SK-N-SH treated with all-trans-retinoic acid at 6 μM for 48 hours (cell line): ENCODE data around the gene AFG1L.
"Not testable (repeated sequence)": the region's sequence is repeated elsewhere in the genome, so short reads cannot be mapped to it uniquely, and the experiment has no call there.

Source experiments
- ATAC-seq: fragments of 200-7000 bp; cut with Tn5 transposase; 3 replicates; pipeline ENCODE4 v1.9.1; 2020; ENCODE audit warnings: mild to moderate bottlenecking, moderate library complexity
- ARNTL ChIP-seq: fragments of 450-650 bp; formaldehyde crosslinking; IDR thresholded peaks from 2 replicates; pipeline ENCODE4 v1.5.0; 2020; ENCODE audit warnings: low read depth, mild to moderate bottlenecking, moderate library complexity, borderline replicate concordance
- BACH2 ChIP-seq: fragments of 250-450 bp; sonication (Bioruptor Pico); IDR thresholded peaks from 2 replicates; pipeline ENCODE4 v1.9.0; 2021; ENCODE audit warnings: mild to moderate bottlenecking, borderline replicate concordance
- CSDC2 ChIP-seq: fragments of 250-450 bp; sonication (Bioruptor Pico); IDR thresholded peaks from 2 replicates; pipeline ENCODE4 v1.5.0; 2020; ENCODE audit warnings: mild to moderate bottlenecking, moderate library complexity
- ESRRG ChIP-seq: fragments of 250-450 bp; sonication (Bioruptor Pico); IDR thresholded peaks from 2 replicates; pipeline ENCODE4 v1.6.1; 2021; ENCODE audit warnings: mild to moderate bottlenecking
- GLIS3 ChIP-seq: fragments of 250-450 bp; sonication (Bioruptor Pico); IDR thresholded peaks from 2 replicates; pipeline ENCODE4 v1.5.0; 2020; ENCODE audit warnings: mild to moderate bottlenecking, moderate library complexity
- ISL1 ChIP-seq: fragments of 250-450 bp; sonication (Bioruptor Pico); IDR thresholded peaks from 2 replicates; pipeline ENCODE4 v2.1.2; 2022; ENCODE audit warnings: mild to moderate bottlenecking, moderate library complexity
- RARB ChIP-seq: fragments of 250-450 bp; sonication (Bioruptor Pico); IDR thresholded peaks from 2 replicates; pipeline ENCODE4 v1.8.0; 2021; ENCODE audit warnings: mild to moderate bottlenecking, moderate library complexity
- TCF4 ChIP-seq: fragments of 250-450 bp; sonication (Bioruptor Pico); IDR thresholded peaks from 2 replicates; pipeline ENCODE4 v1.8.0; 2021; ENCODE audit warnings: mild to moderate bottlenecking, moderate library complexity, borderline replicate concordance
- TOX ChIP-seq: fragments of 250-450 bp; sonication (Bioruptor Pico); IDR thresholded peaks from 2 replicates; pipeline ENCODE4 v1.8.0; 2021; ENCODE audit warnings: mild to moderate bottlenecking, moderate library complexity, borderline replicate concordance
- ZC3H10 ChIP-seq: fragments of 250-450 bp; sonication (Bioruptor Pico); IDR thresholded peaks from 2 replicates; pipeline ENCODE4 v1.5.1; 2021; ENCODE audit warnings: mild to moderate bottlenecking, moderate library complexity
- ZFP3 ChIP-seq: fragments of 250-450 bp; sonication (Bioruptor Pico); IDR thresholded peaks from 2 replicates; pipeline ENCODE4 v1.5.0; 2020; ENCODE audit warnings: mild to moderate bottlenecking, moderate library complexity
- ZFP30 ChIP-seq: fragments of 450-650 bp; formaldehyde crosslinking; IDR thresholded peaks from 2 replicates; pipeline ENCODE4 v1.5.0; 2022; ENCODE audit warnings: mild to moderate bottlenecking, moderate library complexity
- ZNF8 ChIP-seq: fragments of 450-650 bp; formaldehyde crosslinking; IDR thresholded peaks from 2 replicates; pipeline ENCODE4 v1.5.0; 2020; ENCODE audit warnings: mild to moderate bottlenecking, moderate library complexity
- TF ChIP-seq, protein P1 (sequence below): fragments of 250-450 bp; sonication (Bioruptor Pico); IDR thresholded peaks from 2 replicates; pipeline ENCODE4 v1.8.0; 2020; ENCODE audit warnings: mild to moderate bottlenecking, moderate library complexity, borderline replicate concordance
- TF ChIP-seq, protein P2 (sequence below): fragments of 250-450 bp; sonication (Bioruptor Pico); IDR thresholded peaks from 2 replicates; pipeline ENCODE4 v1.5.1; 2020; ENCODE audit warnings: low read depth, mild to moderate bottlenecking, moderate library complexity
- TF ChIP-seq, protein P3 (sequence below): fragments of 250-450 bp; sonication (Bioruptor Pico); IDR thresholded peaks from 2 replicates; pipeline ENCODE4 v1.5.1; 2021; ENCODE audit warnings: mild to moderate bottlenecking, moderate library complexity
- TF ChIP-seq, protein P4 (sequence below): fragments of 250-450 bp; sonication (Bioruptor Pico); IDR thresholded peaks from 2 replicates; pipeline ENCODE4 v1.8.0; 2021; ENCODE audit warnings: low read depth, mild to moderate bottlenecking, moderate library complexity, borderline replicate concordance
- TF ChIP-seq, protein P5 (sequence below): fragments of 250-450 bp; sonication (Bioruptor Pico); IDR thresholded peaks from 2 replicates; pipeline ENCODE4 v1.5.0; 2020; ENCODE audit warnings: mild to moderate bottlenecking, moderate library complexity

Gene AFG1L

DNA sequence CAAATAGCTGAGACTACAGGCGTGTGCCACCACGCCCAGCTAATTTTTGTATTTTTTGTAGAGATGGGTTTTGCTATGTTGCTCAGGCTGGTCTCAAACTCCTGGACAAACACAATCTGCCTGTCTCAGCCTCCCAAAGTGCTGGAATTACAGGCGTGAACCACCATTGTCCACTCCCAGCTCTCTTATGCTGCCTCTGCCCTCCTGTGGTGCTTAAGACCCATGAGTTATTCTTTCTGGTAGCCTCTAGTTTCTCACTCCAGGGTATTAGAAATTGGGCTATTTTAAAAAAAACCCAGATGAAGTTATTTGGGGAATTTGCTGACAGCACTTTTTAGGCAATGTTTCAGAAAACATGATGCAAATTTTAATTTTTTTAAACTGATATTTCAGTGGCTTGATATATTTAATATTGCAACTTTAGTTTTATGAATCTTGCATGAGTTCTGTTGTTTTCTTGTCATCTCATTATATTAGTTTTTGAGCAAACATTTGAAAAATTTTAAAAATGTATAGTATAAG is 151.8 kb downstream of the AFG1L start:
- ATAC-seq: no peak

DNA sequence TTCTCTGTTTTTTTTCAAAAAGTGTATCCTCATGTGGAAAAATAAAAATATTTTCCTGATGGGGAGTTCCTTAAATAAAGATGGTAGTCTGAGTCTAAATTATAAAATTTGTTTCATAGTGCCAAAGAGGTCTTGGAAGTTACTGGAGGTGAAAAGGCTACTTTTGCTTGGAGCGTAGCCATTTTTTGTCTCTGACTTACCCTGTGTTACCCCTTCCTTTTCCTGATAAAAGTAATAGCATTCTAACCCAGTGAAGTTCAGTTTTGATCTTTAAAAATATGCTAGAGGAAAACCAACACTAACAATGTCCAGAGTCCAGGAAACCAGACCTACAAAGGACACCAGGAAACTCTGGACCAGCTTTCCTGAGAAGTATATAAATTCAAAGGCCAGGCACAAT is 153.6 kb downstream of the AFG1L start:
- no peak for ATAC-seq

More for the DNA sequence above, 151.8 kb downstream of the AFG1L start:
- TF ChIP-seq, protein P1, sequence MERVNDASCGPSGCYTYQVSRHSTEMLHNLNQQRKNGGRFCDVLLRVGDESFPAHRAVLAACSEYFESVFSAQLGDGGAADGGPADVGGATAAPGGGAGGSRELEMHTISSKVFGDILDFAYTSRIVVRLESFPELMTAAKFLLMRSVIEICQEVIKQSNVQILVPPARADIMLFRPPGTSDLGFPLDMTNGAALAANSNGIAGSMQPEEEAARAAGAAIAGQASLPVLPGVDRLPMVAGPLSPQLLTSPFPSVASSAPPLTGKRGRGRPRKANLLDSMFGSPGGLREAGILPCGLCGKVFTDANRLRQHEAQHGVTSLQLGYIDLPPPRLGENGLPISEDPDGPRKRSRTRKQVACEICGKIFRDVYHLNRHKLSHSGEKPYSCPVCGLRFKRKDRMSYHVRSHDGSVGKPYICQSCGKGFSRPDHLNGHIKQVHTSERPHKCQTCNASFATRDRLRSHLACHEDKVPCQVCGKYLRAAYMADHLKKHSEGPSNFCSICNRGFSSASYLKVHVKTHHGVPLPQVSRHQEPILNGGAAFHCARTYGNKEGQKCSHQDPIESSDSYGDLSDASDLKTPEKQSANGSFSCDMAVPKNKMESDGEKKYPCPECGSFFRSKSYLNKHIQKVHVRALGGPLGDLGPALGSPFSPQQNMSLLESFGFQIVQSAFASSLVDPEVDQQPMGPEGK (CRISPR knock-in tag): no peak
- TF ChIP-seq, protein P2, sequence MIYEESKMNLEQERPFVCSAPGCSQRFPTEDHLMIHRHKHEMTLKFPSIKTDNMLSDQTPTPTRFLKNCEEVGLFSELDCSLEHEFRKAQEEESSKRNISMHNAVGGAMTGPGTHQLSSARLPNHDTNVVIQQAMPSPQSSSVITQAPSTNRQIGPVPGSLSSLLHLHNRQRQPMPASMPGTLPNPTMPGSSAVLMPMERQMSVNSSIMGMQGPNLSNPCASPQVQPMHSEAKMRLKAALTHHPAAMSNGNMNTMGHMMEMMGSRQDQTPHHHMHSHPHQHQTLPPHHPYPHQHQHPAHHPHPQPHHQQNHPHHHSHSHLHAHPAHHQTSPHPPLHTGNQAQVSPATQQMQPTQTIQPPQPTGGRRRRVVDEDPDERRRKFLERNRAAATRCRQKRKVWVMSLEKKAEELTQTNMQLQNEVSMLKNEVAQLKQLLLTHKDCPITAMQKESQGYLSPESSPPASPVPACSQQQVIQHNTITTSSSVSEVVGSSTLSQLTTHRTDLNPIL (CRISPR knock-in tag): no peak
- TF ChIP-seq ZC3H10 (CRISPR knock-in tag) (no peak), ESRRG (CRISPR knock-in tag) (no peak)

DNA sequence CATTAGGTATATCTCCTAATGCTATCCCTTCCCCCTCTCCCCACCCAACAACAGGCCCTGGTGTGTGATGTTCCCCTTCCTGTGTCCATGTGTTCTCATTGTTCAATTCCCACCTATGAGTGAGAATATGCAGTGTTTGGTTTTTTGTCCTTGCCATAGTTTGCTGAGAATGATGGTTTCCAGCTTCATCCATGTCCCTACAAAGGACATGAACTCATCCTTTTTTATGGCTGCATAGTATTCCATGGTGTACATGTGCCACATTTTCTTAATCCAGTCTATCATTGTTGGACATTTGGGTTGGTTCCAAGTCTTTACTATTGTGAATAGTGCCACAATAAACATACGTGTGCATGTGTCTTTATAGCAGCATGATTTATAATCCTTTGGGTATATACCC is 154.9 kb downstream of the AFG1L start:
- ATAC-seq: not testable (repeated sequence)

More for the DNA sequence above, 153.6 kb downstream of the AFG1L start:
- TF ChIP-seq ZC3H10 (CRISPR knock-in tag) (no peak), ZFP30 (CRISPR knock-in tag) (no peak), ARNTL (CRISPR knock-in tag) (no peak), TCF4 (CRISPR knock-in tag) (no peak)

DNA sequence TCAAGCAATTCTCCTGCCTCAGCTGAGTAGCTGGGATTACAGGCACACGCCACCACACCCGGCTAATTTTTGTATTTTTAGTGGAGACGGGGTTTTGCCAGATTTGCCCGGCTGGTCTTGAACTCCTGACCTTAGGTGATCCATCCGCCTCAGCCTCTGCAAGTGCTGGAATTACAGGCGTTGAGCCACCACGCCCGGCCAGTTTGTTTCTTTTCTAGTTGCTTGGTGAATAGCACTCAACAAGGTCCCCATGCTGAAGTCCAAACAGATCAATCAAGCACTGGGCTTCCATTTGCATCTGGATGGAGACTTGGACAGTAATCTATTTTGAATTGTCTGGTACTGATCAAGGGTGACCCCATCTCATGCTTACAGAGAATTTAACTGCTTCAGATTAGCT is 157.0 kb downstream of the AFG1L start:
- ATAC-seq: no peak
- TF ChIP-seq ZNF8 (CRISPR knock-in tag) (no peak), TOX (no peak), RARB (CRISPR knock-in tag) (no peak), BACH2 (no peak), TCF4 (CRISPR knock-in tag) (no peak), ZFP3 (no peak)
- TF ChIP-seq, protein P3, sequence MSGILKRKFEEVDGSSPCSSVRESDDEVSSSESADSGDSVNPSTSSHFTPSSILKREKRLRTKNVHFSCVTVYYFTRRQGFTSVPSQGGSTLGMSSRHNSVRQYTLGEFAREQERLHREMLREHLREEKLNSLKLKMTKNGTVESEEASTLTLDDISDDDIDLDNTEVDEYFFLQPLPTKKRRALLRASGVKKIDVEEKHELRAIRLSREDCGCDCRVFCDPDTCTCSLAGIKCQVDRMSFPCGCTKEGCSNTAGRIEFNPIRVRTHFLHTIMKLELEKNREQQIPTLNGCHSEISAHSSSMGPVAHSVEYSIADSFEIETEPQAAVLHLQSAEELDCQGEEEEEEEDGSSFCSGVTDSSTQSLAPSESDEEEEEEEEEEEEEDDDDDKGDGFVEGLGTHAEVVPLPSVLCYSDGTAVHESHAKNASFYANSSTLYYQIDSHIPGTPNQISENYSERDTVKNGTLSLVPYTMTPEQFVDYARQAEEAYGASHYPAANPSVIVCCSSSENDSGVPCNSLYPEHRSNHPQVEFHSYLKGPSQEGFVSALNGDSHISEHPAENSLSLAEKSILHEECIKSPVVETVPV (CRISPR knock-in tag): no peak
- TF ChIP-seq, protein P4, sequence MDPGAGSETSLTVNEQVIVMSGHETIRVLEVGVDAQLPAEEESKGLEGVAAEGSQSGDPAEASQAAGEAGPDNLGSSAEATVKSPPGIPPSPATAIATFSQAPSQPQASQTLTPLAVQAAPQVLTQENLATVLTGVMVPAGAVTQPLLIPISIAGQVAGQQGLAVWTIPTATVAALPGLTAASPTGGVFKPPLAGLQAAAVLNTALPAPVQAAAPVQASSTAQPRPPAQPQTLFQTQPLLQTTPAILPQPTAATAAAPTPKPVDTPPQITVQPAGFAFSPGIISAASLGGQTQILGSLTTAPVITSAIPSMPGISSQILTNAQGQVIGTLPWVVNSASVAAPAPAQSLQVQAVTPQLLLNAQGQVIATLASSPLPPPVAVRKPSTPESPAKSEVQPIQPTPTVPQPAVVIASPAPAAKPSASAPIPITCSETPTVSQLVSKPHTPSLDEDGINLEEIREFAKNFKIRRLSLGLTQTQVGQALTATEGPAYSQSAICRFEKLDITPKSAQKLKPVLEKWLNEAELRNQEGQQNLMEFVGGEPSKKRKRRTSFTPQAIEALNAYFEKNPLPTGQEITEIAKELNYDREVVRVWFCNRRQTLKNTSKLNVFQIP (CRISPR knock-in tag): no peak

DNA sequence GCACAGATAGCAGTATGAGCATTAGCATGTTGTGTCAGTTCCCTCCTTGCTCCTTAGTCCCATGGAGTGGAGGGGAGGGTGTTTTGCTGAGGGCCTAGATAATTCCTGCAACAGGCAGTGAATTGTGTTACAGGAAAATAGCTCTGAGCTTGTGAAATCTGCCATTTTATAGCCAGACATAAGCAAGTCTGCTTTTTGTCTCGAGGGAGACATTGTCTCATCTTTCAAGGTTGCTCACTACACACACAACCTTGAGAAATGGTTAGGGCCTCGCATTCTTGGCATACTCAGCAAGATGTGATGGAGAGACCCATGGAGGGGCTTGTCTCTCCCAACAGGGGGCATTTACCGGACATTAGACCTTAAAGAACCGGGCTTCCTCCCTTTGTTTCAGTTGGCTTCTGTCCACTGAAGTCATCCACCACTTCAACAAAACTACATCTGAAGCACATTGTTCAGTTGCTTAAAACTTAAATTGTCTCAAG is 157.9 kb downstream of the AFG1L start:
- TF ChIP-seq ZC3H10 (CRISPR knock-in tag): no peak
- TF ChIP-seq ISL1 (CRISPR knock-in tag): peak; percentile 38; the same call in 1 of the 2 replicates
- no peak for TF ChIP-seq CSDC2 (CRISPR knock-in tag)
- no peak for TF ChIP-seq GLIS3 (CRISPR knock-in tag)
- TF ChIP-seq, all 23 proteins: peak for 1
- no peak for ATAC-seq

DNA sequence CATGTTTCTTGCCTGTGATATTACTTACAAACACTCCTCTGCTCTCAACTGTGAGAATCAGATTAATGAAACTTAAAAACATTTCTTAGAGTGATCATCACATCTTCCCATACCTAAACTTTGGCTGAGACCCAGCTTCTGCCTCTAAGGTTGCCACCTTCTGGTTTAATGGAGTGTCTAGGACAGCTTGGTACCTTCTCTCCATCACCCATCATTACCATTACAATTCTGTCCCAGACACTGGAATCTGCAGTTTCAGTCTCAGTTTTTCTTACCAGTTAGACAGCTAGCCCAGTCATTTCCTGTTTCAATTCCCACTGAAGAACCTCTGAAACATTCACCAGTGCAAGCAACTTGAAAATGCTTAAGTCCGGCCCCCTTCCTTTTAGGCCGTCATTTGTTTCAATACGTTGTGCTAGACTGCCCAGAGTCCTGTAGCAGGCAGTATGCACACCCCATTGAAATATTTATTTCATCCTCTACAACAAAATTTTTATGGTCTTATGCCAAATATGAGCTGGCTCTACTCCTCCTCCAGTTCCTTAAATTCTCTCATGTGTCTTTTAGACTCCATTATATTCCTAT is 158.8 kb downstream of the AFG1L start:
- no peak for TF ChIP-seq GLIS3 (CRISPR knock-in tag)
- TF ChIP-seq RARB (CRISPR knock-in tag): no peak
- TF ChIP-seq, protein P5, sequence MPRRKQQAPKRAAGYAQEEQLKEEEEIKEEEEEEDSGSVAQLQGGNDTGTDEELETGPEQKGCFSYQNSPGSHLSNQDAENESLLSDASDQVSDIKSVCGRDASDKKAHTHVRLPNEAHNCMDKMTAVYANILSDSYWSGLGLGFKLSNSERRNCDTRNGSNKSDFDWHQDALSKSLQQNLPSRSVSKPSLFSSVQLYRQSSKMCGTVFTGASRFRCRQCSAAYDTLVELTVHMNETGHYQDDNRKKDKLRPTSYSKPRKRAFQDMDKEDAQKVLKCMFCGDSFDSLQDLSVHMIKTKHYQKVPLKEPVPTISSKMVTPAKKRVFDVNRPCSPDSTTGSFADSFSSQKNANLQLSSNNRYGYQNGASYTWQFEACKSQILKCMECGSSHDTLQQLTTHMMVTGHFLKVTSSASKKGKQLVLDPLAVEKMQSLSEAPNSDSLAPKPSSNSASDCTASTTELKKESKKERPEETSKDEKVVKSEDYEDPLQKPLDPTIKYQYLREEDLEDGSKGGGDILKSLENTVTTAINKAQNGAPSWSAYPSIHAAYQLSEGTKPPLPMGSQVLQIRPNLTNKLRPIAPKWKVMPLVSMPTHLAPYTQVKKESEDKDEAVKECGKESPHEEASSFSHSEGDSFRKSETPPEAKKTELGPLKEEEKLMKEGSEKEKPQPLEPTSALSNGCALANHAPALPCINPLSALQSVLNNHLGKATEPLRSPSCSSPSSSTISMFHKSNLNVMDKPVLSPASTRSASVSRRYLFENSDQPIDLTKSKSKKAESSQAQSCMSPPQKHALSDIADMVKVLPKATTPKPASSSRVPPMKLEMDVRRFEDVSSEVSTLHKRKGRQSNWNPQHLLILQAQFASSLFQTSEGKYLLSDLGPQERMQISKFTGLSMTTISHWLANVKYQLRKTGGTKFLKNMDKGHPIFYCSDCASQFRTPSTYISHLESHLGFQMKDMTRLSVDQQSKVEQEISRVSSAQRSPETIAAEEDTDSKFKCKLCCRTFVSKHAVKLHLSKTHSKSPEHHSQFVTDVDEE (CRISPR knock-in tag): no peak
- no peak for TF ChIP-seq ZNF8 (CRISPR knock-in tag)
- no peak for TF ChIP-seq ISL1 (CRISPR knock-in tag)

More for the DNA sequence above, 158.8 kb downstream of the AFG1L start:
- ATAC-seq: peak; percentile 57
